HepG2 (cell line): ENCODE data around the gene ZNF276. TPM values are rescaled to one million over a fixed set of nuclear protein-coding genes. Genes with fewer than 3 reads are reported as not detected.

Source experiments
- ARNT ChIP-seq: fragments of 450-650 bp; IDR thresholded peaks from 2 replicates; pipeline ENCODE4 v1.6.1; 2017
- CBX5 ChIP-seq: sonication (generic); formaldehyde crosslinking; IDR thresholded peaks from 2 replicates; pipeline ENCODE4 v1.4.0; 2020; ENCODE audit warnings: missing genetic modification reagents, borderline replicate concordance
- EP300 ChIP-seq, 3 experiments: sonication (generic) in 1 of 3; formaldehyde crosslinking in 1 of 3; IDR thresholded peaks; 2 replicates each; pipeline versions ENCODE4 v1.5.1 to v1.6.1; 2011 to 2020; ENCODE audit warnings: low read depth in 2 of 3, low read length in 2 of 3, borderline replicate concordance in 1 of 3, improper control_type of control experiment in 1 of 3, mild to moderate bottlenecking in 1 of 3, missing genetic modification reagents in 1 of 3, moderate library complexity in 1 of 3
- EZH2 ChIP-seq: conservative IDR thresholded peaks from 2 replicates; pipeline ENCODE4 v1.6.1; 2012; ENCODE audit warnings: mild to moderate bottlenecking, low read depth, low read length, moderate library complexity
- HNRNPK ChIP-seq: fragments of 200-400 bp; formaldehyde crosslinking; IDR thresholded peaks from 2 replicates; pipeline ENCODE4 v1.6.1; 2018; ENCODE audit warnings: low read length, low read depth, moderate library complexity, mild to moderate bottlenecking; ENCODE audit not compliant: poor library complexity, severe bottlenecking
- HOXA9 ChIP-seq: sonication (generic); formaldehyde crosslinking; IDR thresholded peaks from 2 replicates; pipeline ENCODE4 v1.8.1; 2022; ENCODE audit warnings: missing genetic modification reagents, mild to moderate bottlenecking, moderate library complexity, borderline replicate concordance
- MED8 ChIP-seq: sonication (generic); formaldehyde crosslinking; IDR thresholded peaks from 2 replicates; pipeline ENCODE4 v1.8.1; 2023; ENCODE audit warnings: mild to moderate bottlenecking, missing genetic modification reagents; ENCODE audit not compliant: insufficient replicate concordance
- MIXL1 ChIP-seq: IDR thresholded peaks from 2 replicates; pipeline ENCODE4 v1.6.1; 2016
- NKX3-1 ChIP-seq: sonication (generic); formaldehyde crosslinking; IDR thresholded peaks from 2 replicates; pipeline ENCODE4 v1.5.0; 2020; ENCODE audit warnings: missing genetic modification reagents
- ZNF101 ChIP-seq: sonication (generic); formaldehyde crosslinking; IDR thresholded peaks from 2 replicates; pipeline ENCODE4 v1.4.0; 2020; ENCODE audit warnings: mild to moderate bottlenecking, low read depth, missing genetic modification reagents, borderline replicate concordance
- ZNF160 ChIP-seq: sonication (generic); formaldehyde crosslinking; IDR thresholded peaks from 2 replicates; pipeline ENCODE4 v1.8.0; 2022; ENCODE audit warnings: mild to moderate bottlenecking, inconsistent platforms, missing genetic modification reagents
- ZNF224 ChIP-seq: sonication (generic); formaldehyde crosslinking; IDR thresholded peaks from 2 replicates; pipeline ENCODE4 v1.5.0; 2020; ENCODE audit warnings: mild to moderate bottlenecking, missing genetic modification reagents
- ZNF432 ChIP-seq: sonication (generic); formaldehyde crosslinking; IDR thresholded peaks from 2 replicates; pipeline ENCODE4 v1.5.0; 2020; ENCODE audit warnings: missing genetic modification reagents, mild to moderate bottlenecking, borderline replicate concordance
- ZNF44 ChIP-seq: sonication (generic); formaldehyde crosslinking; IDR thresholded peaks from 2 replicates; pipeline ENCODE4 v1.5.1; 2020; ENCODE audit warnings: mild to moderate bottlenecking, missing genetic modification reagents
- ZNF460 ChIP-seq: sonication (generic); formaldehyde crosslinking; IDR thresholded peaks from 2 replicates; pipeline ENCODE4 v1.5.1; 2020; ENCODE audit warnings: missing genetic modification reagents, mild to moderate bottlenecking, borderline replicate concordance
- ZNF547 ChIP-seq: sonication (generic); formaldehyde crosslinking; IDR thresholded peaks from 2 replicates; pipeline ENCODE4 v1.5.1; 2020; ENCODE audit warnings: mild to moderate bottlenecking, missing genetic modification reagents
- ZNF564 ChIP-seq: sonication (generic); formaldehyde crosslinking; IDR thresholded peaks from 2 replicates; pipeline ENCODE4 v1.8.1; 2023; ENCODE audit warnings: mild to moderate bottlenecking, missing genetic modification reagents
- ZNF652 ChIP-seq: IDR thresholded peaks from 2 replicates; pipeline ENCODE4 v1.6.1; 2016; ENCODE audit warnings: low read depth, borderline replicate concordance
- ZNF737 ChIP-seq: sonication (generic); formaldehyde crosslinking; IDR thresholded peaks from 2 replicates; pipeline ENCODE4 v1.5.0; 2020; ENCODE audit warnings: missing genetic modification reagents, mild to moderate bottlenecking, borderline replicate concordance
- polyA plus RNA-seq, 8 experiments: library from polyadenylated mRNA; depleted of rRNA in 3 of 8; stranded (reverse) in 7 of 8; unstranded in 1 of 8; fragments of >200 nt; fragmentation: Illumina TruSeq in 4 of 8; extraction: Trizol in 4 of 8; gene quantifications; 2 replicates each; pipeline versions ENCODE4 v1.2.1 to v1.2.3, GENCODE V29; 2011 to 2016; ENCODE audit warnings: low read depth in 4 of 8, missing spikeins in 1 of 8, mixed read lengths in 1 of 8; ENCODE audit not compliant: insufficient read depth in 1 of 8
- total RNA-seq, 5 experiments: library from RNA; depleted of rRNA; stranded (reverse); fragments of >200 nt; fragmentation: Illumina TruSeq; extraction: Trizol; gene quantifications; 2 replicates each; pipeline ENCODE4 v1.2.3, GENCODE V29; 2016; ENCODE audit warnings: low read depth in 1 of 5
- TF ChIP-seq, protein P1 (sequence below): sonication (generic); formaldehyde crosslinking; conservative IDR thresholded peaks from 2 replicates; pipeline ENCODE4 v1.8.0; 2022; ENCODE audit warnings: mild to moderate bottlenecking, moderate library complexity, missing genetic modification reagents
- TF ChIP-seq, protein P2 (sequence below): IDR thresholded peaks from 2 replicates; pipeline ENCODE4 v1.6.1; 2018; ENCODE audit warnings: missing genetic modification reagents
- TF ChIP-seq, protein P3 (sequence below): sonication (generic); formaldehyde crosslinking; IDR thresholded peaks from 2 replicates; pipeline ENCODE4 v1.5.1; 2020; ENCODE audit warnings: missing genetic modification reagents, mild to moderate bottlenecking, borderline replicate concordance
- TF ChIP-seq, protein P4 (sequence below): sonication (generic); formaldehyde crosslinking; IDR thresholded peaks from 2 replicates; pipeline ENCODE4 v1.8.0; 2023; ENCODE audit warnings: mild to moderate bottlenecking, missing genetic modification reagents

The ZNF276 gene
- total and polyA plus RNA-seq, 2 of the 13 experiments (the other 11 are each of a cell fraction or from before 2014, with no cell fraction given) = 17.7 to 18.0 TPM

DNA sequence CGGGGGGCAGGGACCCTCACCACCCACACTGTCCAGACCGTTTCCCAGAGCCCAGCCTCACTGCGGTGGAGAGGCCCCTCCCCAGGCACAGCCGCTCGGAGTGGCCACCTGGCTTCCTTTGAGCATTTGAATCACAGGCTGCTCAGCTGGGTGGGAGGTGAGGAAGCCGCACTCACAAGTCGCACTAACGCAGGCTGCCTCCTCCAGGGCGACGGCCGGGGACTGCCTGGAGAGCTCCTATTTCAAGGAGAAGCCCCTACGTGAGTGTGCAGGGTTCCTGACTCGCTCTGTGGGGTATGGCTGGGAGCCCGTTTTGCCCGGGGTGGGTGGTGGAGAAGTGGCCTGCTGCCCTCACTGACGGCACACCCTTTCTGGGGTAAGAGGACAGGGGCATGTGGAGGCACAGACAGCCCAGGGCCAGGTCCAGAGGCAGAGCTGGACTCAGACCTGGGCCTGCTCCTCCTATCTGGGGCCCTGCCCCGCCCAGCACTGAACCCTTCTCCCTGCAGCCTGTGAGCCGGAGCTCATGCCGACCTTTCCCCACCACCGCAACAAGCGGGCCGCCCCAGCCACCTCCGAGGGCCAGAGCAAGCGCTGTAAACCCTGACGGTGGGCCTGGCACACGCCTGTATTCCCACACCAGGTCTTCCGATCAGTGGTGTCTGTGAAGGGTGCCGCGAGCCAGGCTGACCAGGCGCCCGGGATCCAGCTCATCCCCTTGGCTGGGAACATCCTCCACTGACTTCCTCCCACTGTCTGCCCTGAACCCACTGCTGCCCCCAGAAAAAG lies 26.1 kb upstream of the ZNF276 start (continued):
- TF ChIP-seq, protein P1, sequence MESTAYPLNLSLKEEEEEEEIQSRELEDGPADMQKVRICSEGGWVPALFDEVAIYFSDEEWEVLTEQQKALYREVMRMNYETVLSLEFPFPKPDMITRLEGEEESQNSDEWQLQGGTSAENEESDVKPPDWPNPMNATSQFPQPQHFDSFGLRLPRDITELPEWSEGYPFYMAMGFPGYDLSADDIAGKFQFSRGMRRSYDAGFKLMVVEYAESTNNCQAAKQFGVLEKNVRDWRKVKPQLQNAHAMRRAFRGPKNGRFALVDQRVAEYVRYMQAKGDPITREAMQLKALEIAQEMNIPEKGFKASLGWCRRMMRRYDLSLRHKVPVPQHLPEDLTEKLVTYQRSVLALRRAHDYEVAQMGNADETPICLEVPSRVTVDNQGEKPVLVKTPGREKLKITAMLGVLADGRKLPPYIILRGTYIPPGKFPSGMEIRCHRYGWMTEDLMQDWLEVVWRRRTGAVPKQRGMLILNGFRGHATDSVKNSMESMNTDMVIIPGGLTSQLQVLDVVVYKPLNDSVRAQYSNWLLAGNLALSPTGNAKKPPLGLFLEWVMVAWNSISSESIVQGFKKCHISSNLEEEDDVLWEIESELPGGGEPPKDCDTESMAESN (CRISPR knock-in tag) = no peak; the same call in 1 of the 2 replicates
- TF ChIP-seq ZNF737 = no peak
- no peak for TF ChIP-seq ZNF432 (CRISPR knock-in tag)
- TF ChIP-seq ARNT = no peak
- no peak for TF ChIP-seq MIXL1 (CRISPR knock-in tag)
- TF ChIP-seq EP300 (IDR thresholded peaks at IDR 0.05; ENCODE audit: low read depth in 2 of 2, low read length in 2 of 2) = no peak
- TF ChIP-seq EP300 (CRISPR knock-in tag; IDR thresholded peaks at IDR 0.05; ENCODE audit: borderline replicate concordance) = no peak
- TF ChIP-seq HNRNPK = no peak
- no peak for TF ChIP-seq ZNF460 (CRISPR knock-in tag)
- TF ChIP-seq NKX3-1 (CRISPR knock-in tag) = peak; percentile 31; the same call in 1 of the 2 replicates
- no peak for TF ChIP-seq HOXA9 (CRISPR knock-in tag)
- TF ChIP-seq, protein P2, sequence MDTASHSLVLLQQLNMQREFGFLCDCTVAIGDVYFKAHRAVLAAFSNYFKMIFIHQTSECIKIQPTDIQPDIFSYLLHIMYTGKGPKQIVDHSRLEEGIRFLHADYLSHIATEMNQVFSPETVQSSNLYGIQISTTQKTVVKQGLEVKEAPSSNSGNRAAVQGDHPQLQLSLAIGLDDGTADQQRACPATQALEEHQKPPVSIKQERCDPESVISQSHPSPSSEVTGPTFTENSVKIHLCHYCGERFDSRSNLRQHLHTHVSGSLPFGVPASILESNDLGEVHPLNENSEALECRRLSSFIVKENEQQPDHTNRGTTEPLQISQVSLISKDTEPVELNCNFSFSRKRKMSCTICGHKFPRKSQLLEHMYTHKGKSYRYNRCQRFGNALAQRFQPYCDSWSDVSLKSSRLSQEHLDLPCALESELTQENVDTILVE = 0 out of 2 replicates have a peak, but pooled peaks have one; percentile 29
- no peak for TF ChIP-seq CBX5 (CRISPR knock-in tag)
- no peak for TF ChIP-seq ZNF224 (CRISPR knock-in tag)
- TF ChIP-seq ZNF160 (CRISPR knock-in tag) = peak; percentile 34; the same call in 1 of the 2 replicates
- TF ChIP-seq, protein P3, sequence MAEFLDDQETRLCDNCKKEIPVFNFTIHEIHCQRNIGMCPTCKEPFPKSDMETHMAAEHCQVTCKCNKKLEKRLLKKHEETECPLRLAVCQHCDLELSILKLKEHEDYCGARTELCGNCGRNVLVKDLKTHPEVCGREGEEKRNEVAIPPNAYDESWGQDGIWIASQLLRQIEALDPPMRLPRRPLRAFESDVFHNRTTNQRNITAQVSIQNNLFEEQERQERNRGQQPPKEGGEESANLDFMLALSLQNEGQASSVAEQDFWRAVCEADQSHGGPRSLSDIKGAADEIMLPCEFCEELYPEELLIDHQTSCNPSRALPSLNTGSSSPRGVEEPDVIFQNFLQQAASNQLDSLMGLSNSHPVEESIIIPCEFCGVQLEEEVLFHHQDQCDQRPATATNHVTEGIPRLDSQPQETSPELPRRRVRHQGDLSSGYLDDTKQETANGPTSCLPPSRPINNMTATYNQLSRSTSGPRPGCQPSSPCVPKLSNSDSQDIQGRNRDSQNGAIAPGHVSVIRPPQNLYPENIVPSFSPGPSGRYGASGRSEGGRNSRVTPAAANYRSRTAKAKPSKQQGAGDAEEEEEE (CRISPR knock-in tag) = no peak
- TF ChIP-seq ZNF44 (CRISPR knock-in tag) = peak; percentile 83; the same call in 1 of the 2 replicates
- TF ChIP-seq ZNF547 (CRISPR knock-in tag) = peak; percentile 32; the same call in 1 of the 2 replicates
- peak; percentile 63 for TF ChIP-seq ZNF564
- no peak for TF ChIP-seq MED8 (CRISPR knock-in tag)
- TF ChIP-seq EZH2 = no peak
- no peak for TF ChIP-seq ZNF652
- TF ChIP-seq, protein P4, sequence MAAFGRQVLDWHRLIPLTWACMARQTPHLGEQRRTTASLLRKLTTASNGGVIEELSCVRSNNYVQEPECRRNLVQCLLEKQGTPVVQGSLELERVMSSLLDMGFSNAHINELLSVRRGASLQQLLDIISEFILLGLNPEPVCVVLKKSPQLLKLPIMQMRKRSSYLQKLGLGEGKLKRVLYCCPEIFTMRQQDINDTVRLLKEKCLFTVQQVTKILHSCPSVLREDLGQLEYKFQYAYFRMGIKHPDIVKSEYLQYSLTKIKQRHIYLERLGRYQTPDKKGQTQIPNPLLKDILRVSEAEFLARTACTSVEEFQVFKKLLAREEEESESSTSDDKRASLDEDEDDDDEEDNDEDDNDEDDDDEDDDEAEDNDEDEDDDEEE (CRISPR knock-in tag) = 0 out of 2 replicates have a peak, but pooled peaks have one; percentile 14
- no peak for TF ChIP-seq ZNF101 (CRISPR knock-in tag)
